HEK293T (cell line): Measurements from ENCODE around the gene LRBA.

Source experiments
- BHLHE40 ChIP-seq: fragments of 450-650 bp; IDR thresholded peaks from 2 replicates; pipeline ENCODE4 v1.6.1; 2016; ENCODE audit warnings: mild to moderate bottlenecking, moderate library complexity, borderline replicate concordance
- FOXK2 ChIP-seq: fragments of 450-650 bp; IDR thresholded peaks from 2 replicates; pipeline ENCODE4 v1.6.1; 2016; ENCODE audit warnings: mild to moderate bottlenecking
- SP1 ChIP-seq: fragments of 450-650 bp; IDR thresholded peaks from 2 replicates; pipeline ENCODE4 v1.6.1; 2017

DNA sequence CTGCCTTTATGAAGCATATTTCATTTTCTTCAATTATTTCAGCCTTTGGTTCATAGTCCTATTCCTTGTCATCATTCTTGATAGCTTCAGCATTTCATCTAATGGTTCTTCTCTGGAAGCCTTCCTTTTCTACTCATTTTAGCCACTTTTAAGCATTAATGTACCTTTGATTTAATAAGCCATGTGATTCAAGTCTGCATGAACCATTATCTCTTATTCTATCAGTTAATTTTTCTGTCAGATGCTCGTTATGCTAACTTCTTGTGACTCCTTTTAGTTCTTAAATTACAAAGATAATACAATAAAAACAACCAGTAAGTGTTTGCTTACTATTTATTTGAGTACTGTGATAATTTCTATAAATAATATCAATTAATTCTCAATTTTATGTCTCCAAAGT lies 643.2 kb downstream of the LRBA start:
- TF ChIP-seq BHLHE40 (no peak), SP1 (no peak), FOXK2 (no peak)
